A549 (cell line): ENCODE measurements around the gene KRT71.

Experiments
- EP300 ChIP-seq, 2 experiments: fragments of >200 bp; sonication (Bioruptor Twin); formaldehyde crosslinking; IDR thresholded peaks; 2 replicates in 1 of 2; 3 replicates in 1 of 2; pipeline ENCODE4 v1.6.1; 2016 to 2017
- HDAC2 ChIP-seq: fragments of 200-600 bp; sonication (generic); IDR thresholded peaks from 2 replicates; pipeline ENCODE4 v1.6.1; 2016
- MAZ ChIP-seq: fragments of 150-350 bp; IDR thresholded peaks from 2 replicates; pipeline ENCODE4 v1.6.1; 2014; ENCODE audit warnings: antibody characterized with exemption, low read depth, low read length, borderline replicate concordance
- NPAS2 ChIP-seq: fragments of 250-450 bp; sonication (Bioruptor Pico); IDR thresholded peaks from 2 replicates; pipeline ENCODE4 v1.8.0; 2022; ENCODE audit warnings: mild to moderate bottlenecking, moderate library complexity, borderline replicate concordance
- POLR2AphosphoS2 ChIP-seq: conservative IDR thresholded peaks from 2 replicates; pipeline ENCODE4 v1.6.1; 2012; ENCODE audit warnings: low read length, improper control_type of control experiment, inconsistent platforms
- RFX5 ChIP-seq: fragments of 450-650 bp; IDR thresholded peaks from 2 replicates; pipeline ENCODE4 v1.7.1; 2014; ENCODE audit warnings: antibody characterized with exemption, mild to moderate bottlenecking, moderate library complexity
- SMC3 ChIP-seq: fragments of >200 bp; sonication (Bioruptor Twin); formaldehyde crosslinking; IDR thresholded peaks from 3 replicates; pipeline ENCODE4 v1.6.1; 2018; ENCODE audit warnings: inconsistent platforms
- TF ChIP-seq, protein P1 (sequence below): fragments of >200 bp; sonication (Bioruptor Twin); formaldehyde crosslinking; IDR thresholded peaks from 3 replicates; pipeline ENCODE4 v1.5.1; 2016
- TF ChIP-seq, protein P2 (sequence below): IDR thresholded peaks from 2 replicates; pipeline ENCODE4 v1.6.1; 2012

DNA sequence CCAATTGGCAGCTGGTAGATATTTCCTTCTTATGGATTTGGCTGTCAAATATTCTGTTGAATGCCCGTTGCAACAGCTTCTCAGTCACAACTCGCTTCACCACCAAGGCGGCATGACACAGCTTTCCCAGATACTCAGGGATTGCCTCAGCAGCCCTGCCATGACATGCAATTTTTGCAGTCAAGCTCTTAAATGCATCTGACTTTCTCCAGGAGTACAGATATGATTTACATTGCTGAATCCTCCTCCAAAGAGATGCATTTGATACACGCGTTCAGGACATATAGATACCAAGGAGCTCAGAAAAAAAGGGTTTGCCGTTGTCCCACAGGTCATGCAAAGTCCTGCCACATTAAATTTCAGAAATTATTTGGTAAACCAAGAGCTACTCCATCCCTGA lies 39.2 kb downstream of the KRT71 start:
- no peak for TF ChIP-seq MAZ
- no peak for TF ChIP-seq RFX5
- no peak for TF ChIP-seq POLR2AphosphoS2
- TF ChIP-seq, protein P1, sequence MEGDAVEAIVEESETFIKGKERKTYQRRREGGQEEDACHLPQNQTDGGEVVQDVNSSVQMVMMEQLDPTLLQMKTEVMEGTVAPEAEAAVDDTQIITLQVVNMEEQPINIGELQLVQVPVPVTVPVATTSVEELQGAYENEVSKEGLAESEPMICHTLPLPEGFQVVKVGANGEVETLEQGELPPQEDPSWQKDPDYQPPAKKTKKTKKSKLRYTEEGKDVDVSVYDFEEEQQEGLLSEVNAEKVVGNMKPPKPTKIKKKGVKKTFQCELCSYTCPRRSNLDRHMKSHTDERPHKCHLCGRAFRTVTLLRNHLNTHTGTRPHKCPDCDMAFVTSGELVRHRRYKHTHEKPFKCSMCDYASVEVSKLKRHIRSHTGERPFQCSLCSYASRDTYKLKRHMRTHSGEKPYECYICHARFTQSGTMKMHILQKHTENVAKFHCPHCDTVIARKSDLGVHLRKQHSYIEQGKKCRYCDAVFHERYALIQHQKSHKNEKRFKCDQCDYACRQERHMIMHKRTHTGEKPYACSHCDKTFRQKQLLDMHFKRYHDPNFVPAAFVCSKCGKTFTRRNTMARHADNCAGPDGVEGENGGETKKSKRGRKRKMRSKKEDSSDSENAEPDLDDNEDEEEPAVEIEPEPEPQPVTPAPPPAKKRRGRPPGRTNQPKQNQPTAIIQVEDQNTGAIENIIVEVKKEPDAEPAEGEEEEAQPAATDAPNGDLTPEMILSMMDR: no peak
- TF ChIP-seq, protein P2, sequence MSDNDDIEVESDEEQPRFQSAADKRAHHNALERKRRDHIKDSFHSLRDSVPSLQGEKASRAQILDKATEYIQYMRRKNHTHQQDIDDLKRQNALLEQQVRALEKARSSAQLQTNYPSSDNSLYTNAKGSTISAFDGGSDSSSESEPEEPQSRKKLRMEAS: no peak
- TF ChIP-seq SMC3: no peak
- TF ChIP-seq HDAC2: no peak
- TF ChIP-seq EP300 (IDR thresholded peaks at IDR 0.05): no peak
- no peak for TF ChIP-seq NPAS2 (CRISPR knock-in tag)
